ENCODE measurements around the gene NDUFAF5.

DNA sequence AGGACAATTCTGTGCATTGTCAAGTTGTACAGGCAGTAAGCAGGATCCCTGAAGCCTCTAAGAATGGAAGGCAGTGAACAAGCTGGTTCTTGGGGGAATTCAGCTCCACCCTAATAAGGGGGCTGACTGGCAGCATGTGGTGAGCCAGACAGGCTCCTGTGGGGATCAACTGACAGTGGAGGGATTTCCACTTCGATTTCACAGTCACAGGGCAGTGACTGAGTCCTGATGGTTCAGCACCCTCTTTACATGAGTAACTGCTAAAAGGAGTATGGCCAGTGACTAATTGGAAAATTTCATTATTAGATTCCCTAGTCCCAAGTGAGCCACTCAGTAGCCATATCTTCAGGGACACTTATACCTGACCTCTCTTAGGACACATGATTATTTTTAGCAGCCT lies 78.4 kb downstream of the NDUFAF5 start:
- TF ChIP-seq POLR2A (IDR thresholded peaks at IDR 0.05; ENCODE audit: low read depth, low read length) = no peak
- no peak for TF ChIP-seq TAF1 (IDR thresholded peaks at IDR 0.05; ENCODE audit: borderline replicate concordance, low read depth, low read length)
- TF ChIP-seq POLR2AphosphoS5 (IDR thresholded peaks at IDR 0.05; ENCODE audit: low read depth, low read length) = no peak
